SH-SY5Y (cell line): ENCODE measurements around the gene STK4.

Experiments
- GATA2 ChIP-seq: IDR thresholded peaks from 2 replicates; pipeline ENCODE4 v1.6.1; 2011; ENCODE audit warnings: mild to moderate bottlenecking, low read depth, low read length
- GATA3 ChIP-seq: IDR thresholded peaks from 2 replicates; pipeline ENCODE4 v1.6.1; 2011; ENCODE audit warnings: low read depth, mild to moderate bottlenecking, low read length, moderate library complexity

GRCh38 chr20:45019027-45019761 lies 52.9 kb downstream of the STK4 start:
- TF ChIP-seq GATA2: no peak
- no peak for TF ChIP-seq GATA3
